Stomach (tissue), 19 donors: ENCODE data around the gene PCF11. TPM values are rescaled to one million over a fixed set of nuclear protein-coding genes. Genes with fewer than 3 reads are reported as not detected.

ENCODE experiments used
- DNase-seq, 2 donors: peaks; one replicate each; pipeline versions ENCODE4 v3.0.0 to v3.0.0-alpha.2; 2013 to 2019
- H3K27ac ChIP-seq, 5 donors: fragments of 200-600 bp in 4 of 5; sonication (generic) in 4 of 5; one replicate each; pipeline ENCODE4 v1.5.1; 2013 to 2019; ENCODE audit warnings: mild to moderate bottlenecking in 1 of 5, moderate library complexity in 1 of 5
- H3K27me3 ChIP-seq, 3 donors: fragments of 200-600 bp; sonication (generic); one replicate each; pipeline ENCODE4 v1.5.1; 2017 to 2019; ENCODE audit warnings: mixed run types in 1 of 3
- H3K36me3 ChIP-seq, 4 donors: fragments of 200-600 bp; sonication (generic); 1 replicate in 3 of 4; 2 replicates in 1 of 4; pipeline ENCODE4 v1.5.1; 2016 to 2019
- H3K4me1 ChIP-seq, 4 donors: fragments of 200-600 bp; sonication (generic); one replicate each; pipeline ENCODE4 v1.5.1; 2016 to 2019
- H3K4me3 ChIP-seq, 4 donors: fragments of 200-600 bp; sonication (generic) in 3 of 4; one replicate each; pipeline ENCODE4 v1.5.1; 2016 to 2019; ENCODE audit warnings: mild to moderate bottlenecking in 1 of 4
- H3K9me3 ChIP-seq, 4 donors: fragments of 200-600 bp; sonication (generic); one replicate each; pipeline ENCODE4 v1.5.1; 2016 to 2019
- CTCF ChIP-seq, 7 experiments: fragments of 450-650 bp in 4 of 7; fragments of 200-600 bp in 3 of 7; sonication (generic) in 3 of 7; IDR thresholded peaks; one replicate each; pipeline ENCODE4 v1.5.1; 2016 to 2019; ENCODE audit warnings: antibody characterized with exemption in 7 of 7, control low read depth in 2 of 7, mild to moderate bottlenecking in 1 of 7
- EP300 ChIP-seq: sonication (generic); formaldehyde crosslinking; IDR thresholded peaks from one replicate; pipeline ENCODE4 v1.6.1; 2017; ENCODE audit warnings: antibody characterized with exemption
- POLR2A ChIP-seq, 4 donors: fragments of 450-650 bp; IDR thresholded peaks; one replicate each; pipeline ENCODE4 v1.6.1; 2016; ENCODE audit warnings: antibody characterized with exemption in 4 of 4, control low read depth in 2 of 4, mild to moderate bottlenecking in 1 of 4, moderate library complexity in 1 of 4
- POLR2AphosphoS5 ChIP-seq, 3 donors: sonication (generic); formaldehyde crosslinking; IDR thresholded peaks; one replicate each; pipeline ENCODE4 v1.6.1; 2016; ENCODE audit warnings: antibody characterized with exemption in 3 of 3
- WGBS, 5 donors: extraction: QIAGEN DNeasy Blood & Tissue Kit in 3 of 5; methylation state at CpG; one replicate each; pipeline versions ENCODE4 v1.1.5 to v1.1.7; 2013 to 2018; 5-methylcytosine and 5-hydroxymethylcytosine counted together
- intact Hi-C: fragments of 100-400 bp; cut with DNase I; formaldehyde crosslinking; loops from one replicate; pipeline ENCODE4 v1.15.1; 2023; ENCODE audit warnings: low total_unique reads
- long read RNA-seq, 10 donors: transcript quantifications; one replicate each; lab custom pipeline, GENCODE V29; 2026
- polyA plus RNA-seq, 3 donors: library from polyadenylated mRNA; stranded (reverse); fragments of 200-250 nt; gene quantifications; one replicate each; pipeline ENCODE4 v1.2.3, GENCODE V29; 2013
- total RNA-seq, 5 donors: library from RNA; depleted of rRNA; stranded (reverse); fragments of >200 nt; gene quantifications; one replicate each; pipeline versions ENCODE4 v1.1.0 to v1.2.3, GENCODE V29; 2014 to 2016
- donor health status: healthy with polysubstance abuse.
- donor health status: Bipolar disorder and iron deficiency.
- donor health status: healthy.

PCF11 gene, protein sequence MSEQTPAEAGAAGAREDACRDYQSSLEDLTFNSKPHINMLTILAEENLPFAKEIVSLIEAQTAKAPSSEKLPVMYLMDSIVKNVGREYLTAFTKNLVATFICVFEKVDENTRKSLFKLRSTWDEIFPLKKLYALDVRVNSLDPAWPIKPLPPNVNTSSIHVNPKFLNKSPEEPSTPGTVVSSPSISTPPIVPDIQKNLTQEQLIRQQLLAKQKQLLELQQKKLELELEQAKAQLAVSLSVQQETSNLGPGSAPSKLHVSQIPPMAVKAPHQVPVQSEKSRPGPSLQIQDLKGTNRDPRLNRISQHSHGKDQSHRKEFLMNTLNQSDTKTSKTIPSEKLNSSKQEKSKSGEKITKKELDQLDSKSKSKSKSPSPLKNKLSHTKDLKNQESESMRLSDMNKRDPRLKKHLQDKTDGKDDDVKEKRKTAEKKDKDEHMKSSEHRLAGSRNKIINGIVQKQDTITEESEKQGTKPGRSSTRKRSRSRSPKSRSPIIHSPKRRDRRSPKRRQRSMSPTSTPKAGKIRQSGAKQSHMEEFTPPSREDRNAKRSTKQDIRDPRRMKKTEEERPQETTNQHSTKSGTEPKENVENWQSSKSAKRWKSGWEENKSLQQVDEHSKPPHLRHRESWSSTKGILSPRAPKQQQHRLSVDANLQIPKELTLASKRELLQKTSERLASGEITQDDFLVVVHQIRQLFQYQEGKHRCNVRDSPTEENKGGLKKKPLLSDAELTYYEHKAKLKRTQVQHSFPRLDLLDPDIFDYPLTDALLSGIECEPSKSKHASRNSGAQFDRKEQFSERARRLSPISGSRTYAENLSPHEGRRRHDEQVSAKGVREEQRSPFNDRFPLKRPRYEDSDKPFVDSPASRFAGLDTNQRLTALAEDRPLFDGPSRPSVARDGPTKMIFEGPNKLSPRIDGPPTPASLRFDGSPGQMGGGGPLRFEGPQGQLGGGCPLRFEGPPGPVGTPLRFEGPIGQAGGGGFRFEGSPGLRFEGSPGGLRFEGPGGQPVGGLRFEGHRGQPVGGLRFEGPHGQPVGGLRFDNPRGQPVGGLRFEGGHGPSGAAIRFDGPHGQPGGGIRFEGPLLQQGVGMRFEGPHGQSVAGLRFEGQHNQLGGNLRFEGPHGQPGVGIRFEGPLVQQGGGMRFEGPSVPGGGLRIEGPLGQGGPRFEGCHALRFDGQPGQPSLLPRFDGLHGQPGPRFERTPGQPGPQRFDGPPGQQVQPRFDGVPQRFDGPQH (N-terminal part only)
- total RNA-seq (10 to 100 TPM; 58.0 to 87.2 (median 75.9) TPM), polyA plus RNA-seq (10 to 100 TPM; 10.1 to 25.4 (median 12.8) TPM)
- long read RNA-seq, donor 1, partial matches to known transcripts, result 0 of 3 reads
- long read RNA-seq, donor 1, other reads (novel, unspliced or antisense), result 0 of 3 reads
- long read RNA-seq, donor 2, full-length matches to known transcripts, result 10 of 10 reads
- long read RNA-seq, donor 2, partial matches to known transcripts, result 0 of 10 reads
- long read RNA-seq, donor 2, other reads (novel, unspliced or antisense), result 0 of 10 reads
- long read RNA-seq, donor 3, partial matches to known transcripts, result 0 of 6 reads
- long read RNA-seq, donor 3, other reads (novel, unspliced or antisense), result 0 of 6 reads
- long read RNA-seq, donor 4, result 0 reads
- long read RNA-seq, donor 5, full-length matches to known transcripts, result 9 of 9 reads
- long read RNA-seq, donor 5, partial matches to known transcripts, result 0 of 9 reads
- long read RNA-seq, donor 5, other reads (novel, unspliced or antisense), result 0 of 9 reads
- long read RNA-seq, donor 6, transcript PCF11-207 (1 exons, 1,720 nt), result major isoform, 20 of 39 reads
- long read RNA-seq, donor 6, partial matches to known transcripts, result 18 of 39 reads
- long read RNA-seq, donor 6, other reads (novel, unspliced or antisense), result 0 of 39 reads
- long read RNA-seq, donor 7, transcript PCF11-207 (1 exons, 1,720 nt), result major isoform, 5 of 13 reads
- long read RNA-seq, donor 7, partial matches to known transcripts, result 8 of 13 reads
- long read RNA-seq, donor 7, other reads (novel, unspliced or antisense), result 0 of 13 reads
- long read RNA-seq, donor 8, transcript PCF11-207 (1 exons, 1,720 nt), result major isoform, 7 of 8 reads
- long read RNA-seq, donor 8, partial matches to known transcripts, result 0 of 8 reads
- long read RNA-seq, donor 8, other reads (novel, unspliced or antisense), result 0 of 8 reads
- long read RNA-seq, donor 9, transcript PCF11-207 (1 exons, 1,720 nt), result major isoform, 8 of 8 reads
- long read RNA-seq, donor 9, partial matches to known transcripts, result 0 of 8 reads
- long read RNA-seq, donor 9, other reads (novel, unspliced or antisense), result 0 of 8 reads
- long read RNA-seq, donor 10, transcript PCF11-207 (1 exons, 1,720 nt), result major isoform, 8 of 8 reads
- long read RNA-seq, donor 10, partial matches to known transcripts, result 0 of 8 reads
- long read RNA-seq, donor 10, other reads (novel, unspliced or antisense), result 0 of 8 reads

GRCh38 chr11:83156996-83157593 lies at the start of gene PCF11:
PCF11 (plus strand) TSS chr11:83157131; CDS start chr11:83157440, 309 bp downstream.
- H3K36me3 ChIP-seq, result peaks cover 0 to 6% (median 3%) of the 10 kb centered on the region in 4 donors
- intact Hi-C loops, result loop anchor here (10.0 kb wide), 1 partner anchor 82 kb away; the partner anchor contains the start of gene RAB30
- peak within 1 kb of the TSS; percentile 98 to 100 (median 99) for H3K27ac ChIP-seq
- no peak for DNase-seq
- 0 to 1% (median 1%) methylated on average over 40 to 55 of the region's 55 CpGs for WGBS, 5 donors
- TF ChIP-seq POLR2A (IDR thresholded peaks at IDR 0.05) (peak in 2 of 4 donors; percentile 99), CTCF (IDR thresholded peaks at IDR 0.05) (no peak), POLR2AphosphoS5 (IDR thresholded peaks at IDR 0.05) (peak; percentile 99 to 100 (median 100)), EP300 (no peak)
- H3K9me3 ChIP-seq, result no peaks in the 10 kb centered on the region
- peak within 1 kb of the TSS; percentile 76 to 98 (median 88) for H3K4me3 ChIP-seq
- no peaks in the 10 kb centered on the region for H3K27me3 ChIP-seq
- H3K4me1 ChIP-seq, result peaks cover 10 to 36% (median 31%) of the 10 kb centered on the region in 4 donors

DNA sequence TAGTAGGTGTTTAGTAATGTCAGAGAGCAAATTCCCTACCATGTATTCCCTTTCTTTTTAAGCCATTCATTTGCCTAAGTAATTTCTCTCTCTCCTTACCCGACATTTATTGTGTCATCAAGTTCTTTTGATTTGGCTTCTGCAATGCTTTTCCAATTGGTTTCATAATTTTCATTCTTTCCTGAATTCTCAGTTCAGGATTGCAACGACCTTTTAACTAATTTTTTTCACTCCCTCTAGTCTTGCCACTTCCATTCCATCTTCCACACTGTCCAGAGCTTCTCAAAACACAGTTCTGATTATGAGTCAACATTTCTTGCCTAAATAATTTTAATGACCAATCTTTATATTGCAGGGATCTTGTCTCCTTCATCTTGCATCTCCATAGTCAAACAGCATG lies 44.0 kb upstream of the PCF11 start:
- 64 to 80% (median 69%) methylated on average over 2 of the region's 2 CpGs for WGBS, 5 donors
- TF ChIP-seq POLR2A (IDR thresholded peaks at IDR 0.05) (no peak), POLR2AphosphoS5 (IDR thresholded peaks at IDR 0.05) (no peak), CTCF (IDR thresholded peaks at IDR 0.05) (no peak), EP300 (no peak)

DNA sequence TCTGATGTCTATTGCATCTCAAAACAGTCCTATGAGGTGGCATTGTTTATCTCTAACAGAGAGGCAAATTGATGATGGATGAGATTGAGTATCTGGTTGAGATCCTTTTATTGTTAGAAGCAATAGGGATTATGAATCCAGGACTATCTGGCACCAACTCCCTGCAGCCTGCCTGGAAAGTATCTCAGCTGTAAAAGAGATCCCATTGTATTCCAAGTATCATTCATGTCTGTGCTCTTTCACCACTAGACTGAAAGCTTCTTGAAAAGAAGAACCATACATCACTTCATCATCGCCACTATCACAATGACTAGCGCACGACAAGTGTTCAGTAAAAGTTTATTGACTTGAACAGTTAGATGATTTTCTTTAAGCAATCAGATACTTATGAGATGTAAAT lies 41.9 kb upstream of the PCF11 start:
- Histone ChIP-seq H3K9me3 (no peaks in the 10 kb centered on the region), H3K36me3 (no peaks in the 10 kb centered on the region), H3K4me1 (peaks cover 0 to 23% (median 20%) of the 10 kb centered on the region in 4 donors), H3K4me3 (no peak overlapping the region), H3K27ac (no peak overlapping the region), H3K27me3 (no peaks in the 10 kb centered on the region)
- DNase-seq, result no peak
- intact Hi-C loops, result no loop called here
- 83 to 98% (median 94%) methylated on average over 3 of the region's 3 CpGs for WGBS, 5 donors
- TF ChIP-seq CTCF (IDR thresholded peaks at IDR 0.05) (no peak), POLR2A (IDR thresholded peaks at IDR 0.05) (no peak), EP300 (no peak), POLR2AphosphoS5 (IDR thresholded peaks at IDR 0.05) (no peak)

More for the DNA sequence above, 44.0 kb upstream of the PCF11 start:
- intact Hi-C loops, result no loop called here
- H3K36me3 ChIP-seq, result no peaks in the 10 kb centered on the region
- DNase-seq, result no peak
- no peaks in the 10 kb centered on the region for H3K9me3 ChIP-seq
- H3K4me1 ChIP-seq, result peaks cover 0 to 17% (median 11%) of the 10 kb centered on the region in 4 donors
- H3K27ac ChIP-seq, result no peak overlapping the region
- no peak overlapping the region for H3K4me3 ChIP-seq
- H3K27me3 ChIP-seq, result no peaks in the 10 kb centered on the region
